Osteocyte (in vitro differentiated cells): ENCODE measurements around the gene NSMF. TPM values are rescaled to one million over a fixed set of nuclear protein-coding genes. Genes with fewer than 3 reads are reported as not detected.
A peak's percentile ranks its signal among the peaks of the same experiment; 100 is the strongest.

Experiments
- DNase-seq: peaks from one replicate; pipeline ENCODE4 v3.0.0; 2021; ENCODE audit warnings: mixed read lengths; ENCODE audit not compliant: unreplicated experiment; ENCODE audit errors: extremely low spot score
- H3K27ac Mint-ChIP-seq: one replicate; pipeline ENCODE4 v1.8.0; 2021; ENCODE audit warnings: mild to moderate bottlenecking, mixed read lengths; ENCODE audit not compliant: unreplicated experiment
- H3K27me3 Mint-ChIP-seq: one replicate; pipeline ENCODE4 v1.8.0; 2021; ENCODE audit warnings: mixed read lengths; ENCODE audit not compliant: unreplicated experiment
- H3K36me3 Mint-ChIP-seq: one replicate; pipeline ENCODE4 v1.8.0; 2021; ENCODE audit warnings: mixed read lengths; ENCODE audit not compliant: unreplicated experiment
- H3K4me1 Mint-ChIP-seq: one replicate; pipeline ENCODE4 v1.8.0; 2021; ENCODE audit warnings: mixed read lengths; ENCODE audit not compliant: unreplicated experiment
- H3K4me3 Mint-ChIP-seq: one replicate; pipeline ENCODE4 v1.8.0; 2021; ENCODE audit warnings: mild to moderate bottlenecking, moderate library complexity, mixed read lengths; ENCODE audit not compliant: unreplicated experiment
- H3K9me3 Mint-ChIP-seq: one replicate; pipeline ENCODE4 v1.8.0; 2021; ENCODE audit warnings: mixed read lengths; ENCODE audit not compliant: unreplicated experiment
- CTCF ChIP-seq: fragments of 200-600 bp; sonication (generic); IDR thresholded peaks from 2 replicates; pipeline ENCODE4 v1.5.0; 2021; ENCODE audit warnings: antibody characterized with exemption, mild to moderate bottlenecking, moderate library complexity
- total RNA-seq: library from RNA; stranded (reverse); gene quantifications from 2 replicates; pipeline ENCODE4 v1.2.1, GENCODE V29; 2021

Gene NSMF
- total RNA-seq, 1 donor from 2014 or later, result 103 TPM

DNA sequence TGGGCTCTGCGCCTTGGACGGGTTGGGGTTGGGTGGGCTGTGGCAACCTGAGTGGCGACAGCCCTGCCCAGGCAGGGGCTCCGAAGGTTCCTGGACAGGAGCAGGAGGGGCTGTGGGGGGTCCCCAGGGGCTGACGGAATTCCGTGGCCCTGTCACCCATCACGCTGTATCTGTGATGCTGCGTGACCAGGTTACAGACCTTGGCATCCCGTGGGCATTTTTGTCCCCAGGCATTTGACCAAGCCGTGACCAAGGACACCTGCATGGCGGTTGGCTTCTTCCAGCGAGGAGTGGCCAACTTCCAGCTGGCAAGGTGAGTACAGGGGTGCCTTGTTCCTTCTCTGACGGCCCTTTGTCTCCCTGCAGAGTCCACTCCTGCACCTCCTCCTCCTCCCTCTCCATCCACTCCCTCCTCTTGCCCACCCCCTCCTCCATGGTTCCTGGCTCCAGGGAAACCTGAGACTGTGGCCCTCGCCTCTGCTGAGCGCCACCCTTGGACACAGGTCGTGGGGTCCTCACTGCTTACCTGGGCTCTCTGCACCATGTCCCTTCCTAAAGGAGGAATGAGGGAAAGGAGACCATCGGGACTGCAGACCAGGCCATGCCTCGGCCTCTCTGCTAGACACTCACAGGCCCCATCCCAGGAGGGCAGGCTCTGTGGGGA is 33.0 kb downstream of the NSMF start:
- no peaks in the 10 kb centered on the region for H3K9me3 Mint-ChIP-seq
- no peak overlapping the region for H3K4me3 Mint-ChIP-seq
- no peak for DNase-seq
- H3K27me3 Mint-ChIP-seq, result no peaks in the 10 kb centered on the region
- no peaks in the 10 kb centered on the region for H3K36me3 Mint-ChIP-seq
- TF ChIP-seq CTCF, result no peak
- no peak overlapping the region for H3K27ac Mint-ChIP-seq
- H3K4me1 Mint-ChIP-seq, result peaks cover 17% of the 10 kb centered on the region

GRCh38 chr9:137423514-137424291 is 35.4 kb downstream of the NSMF start:
- TF ChIP-seq CTCF, result no peak
- H3K27me3 Mint-ChIP-seq, result no peaks in the 10 kb centered on the region
- H3K4me1 Mint-ChIP-seq, result peaks cover 17% of the 10 kb centered on the region
- DNase-seq, result no peak
- H3K9me3 Mint-ChIP-seq, result no peaks in the 10 kb centered on the region
- no peak overlapping the region for H3K4me3 Mint-ChIP-seq
- peaks cover 2% of the 10 kb centered on the region for H3K36me3 Mint-ChIP-seq
- H3K27ac Mint-ChIP-seq, result no peak overlapping the region

DNA sequence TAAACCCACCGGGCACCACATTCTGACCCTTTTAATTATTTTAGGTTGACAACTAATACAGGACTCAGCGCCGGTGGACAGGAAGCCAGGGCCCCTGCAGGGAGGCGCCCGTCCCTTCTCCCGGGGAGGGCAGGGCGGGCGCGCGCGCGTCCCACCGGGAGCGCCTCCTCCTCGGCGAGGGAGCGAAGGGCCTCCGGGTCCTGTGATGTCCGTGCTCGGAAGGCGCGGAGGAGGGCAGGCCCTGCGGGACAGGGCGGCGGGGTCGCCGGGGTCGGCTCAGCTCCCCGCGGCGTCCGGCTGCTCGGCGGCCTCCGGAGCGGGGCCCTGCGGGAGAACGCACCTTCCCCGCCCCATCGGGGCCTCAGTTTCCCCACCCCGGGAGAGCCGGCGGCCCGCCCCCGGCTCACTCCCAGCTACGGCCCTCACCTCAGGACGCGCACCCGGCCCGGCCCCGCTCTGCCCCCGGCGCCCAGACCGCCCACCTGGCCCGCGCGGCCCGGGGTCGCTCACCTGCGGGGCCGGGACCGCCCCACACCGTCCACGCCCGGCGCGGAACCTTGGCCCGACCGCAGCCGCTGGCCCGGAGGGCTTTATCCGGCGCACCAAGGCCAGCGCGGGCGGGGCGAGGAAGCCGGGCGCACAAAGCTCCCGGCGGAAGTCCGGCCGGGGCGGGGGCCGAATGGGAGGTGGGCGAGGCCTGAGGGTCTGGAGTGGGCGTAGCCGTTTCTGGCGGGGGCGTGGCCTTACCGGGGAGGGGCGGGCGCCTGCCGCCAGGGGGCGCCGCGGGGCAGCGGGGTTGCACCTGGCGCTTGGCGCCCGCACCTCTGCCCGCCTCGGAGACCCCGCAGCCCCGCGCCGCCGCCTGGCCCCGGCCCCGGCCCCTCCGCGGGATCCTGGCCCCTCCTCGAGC is 36.3 kb downstream of the NSMF start, which contains the start of the genes EXD3 and NOXA1:
EXD3 (minus strand) TSS at position 559 of the 910 bp plus-strand sequence. CDS start 27,805 bp downstream, outside the sequence.
NOXA1 (plus strand) TSS at position 790 of the 910 bp plus-strand sequence. CDS start 137 bp downstream, outside the sequence.
- Mint-ChIP-seq H3K36me3 (peaks cover 2% of the 10 kb centered on the region), H3K27ac (peak within 1 kb of the TSS; percentile 54), H3K4me3 (peak within 1 kb of the TSS; percentile 79), H3K27me3 (no peaks in the 10 kb centered on the region), H3K4me1 (peaks cover 17% of the 10 kb centered on the region), H3K9me3 (no peaks in the 10 kb centered on the region)
- TF ChIP-seq CTCF, result peak; percentile 62
- DNase-seq, result peak; percentile 98

DNA sequence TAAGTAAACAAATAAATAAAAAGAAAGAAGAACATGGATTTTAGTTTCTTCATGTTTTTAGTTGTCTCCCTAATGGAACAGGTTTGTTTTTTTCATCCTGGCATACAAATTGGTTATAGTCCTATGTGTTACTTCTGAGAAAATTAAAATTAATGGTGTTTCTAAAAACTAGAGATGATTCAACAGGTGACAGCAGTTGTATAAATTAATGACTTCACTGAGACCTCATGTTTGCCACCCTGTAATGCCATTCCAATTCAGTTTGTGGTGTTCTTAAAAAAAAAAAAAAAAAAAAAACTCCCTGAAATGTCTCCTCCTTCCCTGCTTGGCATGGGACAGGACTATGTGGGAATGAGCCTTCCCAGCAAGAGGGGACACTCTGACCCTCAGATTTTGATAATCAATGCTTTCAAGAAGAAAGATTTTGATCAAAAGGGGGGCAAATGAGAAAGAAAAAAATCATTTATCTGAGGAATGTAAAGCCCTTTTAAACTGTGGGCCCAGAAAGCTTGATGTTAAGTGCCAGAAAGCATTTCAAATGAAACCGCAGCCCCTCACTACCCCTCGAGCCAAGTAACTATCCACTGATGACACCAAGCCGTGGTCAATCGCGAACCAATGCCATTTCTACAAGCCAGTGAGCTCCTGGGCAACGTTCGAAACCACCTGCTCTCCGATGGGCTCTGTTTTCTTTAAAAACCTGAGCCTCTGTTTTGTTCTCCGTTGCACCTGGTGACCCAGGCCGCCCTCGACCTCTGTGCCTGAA is 37.1 kb downstream of the NSMF start:
- H3K36me3 Mint-ChIP-seq, result peaks cover 2% of the 10 kb centered on the region
- peak overlapping the region; percentile 79 for H3K4me3 Mint-ChIP-seq
- no peak for TF ChIP-seq CTCF
- no peaks in the 10 kb centered on the region for H3K9me3 Mint-ChIP-seq
- H3K27me3 Mint-ChIP-seq, result no peaks in the 10 kb centered on the region
- peak overlapping the region; percentile 40 for H3K27ac Mint-ChIP-seq
- H3K4me1 Mint-ChIP-seq, result peaks cover 17% of the 10 kb centered on the region
- DNase-seq, result no peak
